ENCODE measurements around the gene KDM6B.
"Not testable (repeated sequence)": the region's sequence is repeated elsewhere in the genome, so short reads cannot be mapped to it uniquely, and the experiment has no call there.

The KDM6B gene

GRCh38 chr17:7853691-7854038 is 19.6 kb downstream of the KDM6B start:
- no peak for DNase-seq

DNA sequence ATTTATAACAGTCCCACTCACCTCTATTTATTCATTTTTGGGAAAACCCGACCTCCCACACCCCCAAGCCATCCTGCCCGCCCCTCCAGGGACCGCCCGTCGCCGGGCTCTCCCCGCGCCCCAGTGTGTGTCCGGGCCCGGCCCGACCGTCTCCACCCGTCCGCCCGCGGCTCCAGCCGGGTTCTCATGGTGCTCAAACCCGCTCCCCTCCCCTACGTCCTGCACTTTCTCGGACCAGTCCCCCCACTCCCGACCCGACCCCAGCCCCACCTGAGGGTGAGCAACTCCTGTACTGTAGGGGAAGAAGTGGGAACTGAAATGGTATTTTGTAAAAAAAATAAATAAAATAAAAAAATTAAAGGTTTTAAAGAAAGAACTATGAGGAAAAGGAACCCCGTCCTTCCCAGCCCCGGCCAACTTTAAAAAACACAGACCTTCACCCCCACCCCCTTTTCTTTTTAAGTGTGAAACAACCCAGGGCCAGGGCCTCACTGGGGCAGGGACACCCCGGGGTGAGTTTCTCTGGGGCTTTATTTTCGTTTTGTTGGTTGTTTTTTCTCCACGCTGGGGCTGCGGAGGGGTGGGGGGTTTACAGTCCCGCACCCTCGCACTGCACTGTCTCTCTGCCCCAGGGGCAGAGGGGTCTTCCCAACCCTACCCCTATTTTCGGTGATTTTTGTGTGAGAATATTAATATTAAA is 20.2 kb downstream of the KDM6B start:
- DNase-seq = no peak

DNA sequence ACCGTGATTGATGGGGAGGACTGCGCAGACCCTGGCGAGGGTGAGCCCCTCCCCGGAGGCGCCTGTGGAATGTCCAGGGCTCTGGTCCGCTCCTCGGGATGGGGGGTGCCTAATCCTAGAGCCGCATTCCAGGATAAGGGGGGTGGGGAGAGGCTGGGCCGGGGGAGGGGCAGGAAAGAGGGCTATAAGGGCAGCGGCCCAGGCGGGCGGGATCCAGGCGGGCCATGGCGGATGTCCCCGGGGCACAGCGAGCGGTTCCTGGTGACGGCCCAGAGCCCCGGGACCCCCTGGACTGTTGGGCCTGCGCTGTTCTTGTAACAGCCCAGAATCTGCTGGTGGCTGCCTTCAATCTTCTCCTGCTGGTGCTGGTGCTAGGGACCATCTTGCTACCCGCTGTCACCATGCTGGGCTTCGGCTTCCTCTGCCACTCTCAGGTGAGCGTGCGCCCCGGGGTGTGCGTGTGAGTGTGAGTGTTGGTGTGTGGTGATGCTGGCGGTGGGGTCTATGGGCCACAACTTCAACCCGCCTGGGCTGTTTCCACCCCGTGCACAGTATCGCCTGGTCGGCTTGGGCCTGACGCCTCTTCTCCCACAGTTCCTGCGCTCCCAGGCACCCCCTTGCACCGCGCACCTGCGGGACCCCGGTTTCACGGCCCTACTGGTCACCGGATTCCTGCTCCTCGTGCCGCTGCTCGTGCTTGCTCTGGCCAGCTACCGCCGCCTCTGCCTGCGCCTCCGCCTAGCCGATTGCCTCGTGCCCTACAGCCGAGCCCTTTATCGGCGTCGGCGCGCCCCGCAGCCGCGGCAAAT is 21.0 kb downstream of the KDM6B start, which contains the start of gene TMEM88:
TMEM88 (plus strand) TSS at position 216 of the 809 bp plus-strand sequence; CDS start at position 225, 9 bp downstream.
- no peak for DNase-seq

DNA sequence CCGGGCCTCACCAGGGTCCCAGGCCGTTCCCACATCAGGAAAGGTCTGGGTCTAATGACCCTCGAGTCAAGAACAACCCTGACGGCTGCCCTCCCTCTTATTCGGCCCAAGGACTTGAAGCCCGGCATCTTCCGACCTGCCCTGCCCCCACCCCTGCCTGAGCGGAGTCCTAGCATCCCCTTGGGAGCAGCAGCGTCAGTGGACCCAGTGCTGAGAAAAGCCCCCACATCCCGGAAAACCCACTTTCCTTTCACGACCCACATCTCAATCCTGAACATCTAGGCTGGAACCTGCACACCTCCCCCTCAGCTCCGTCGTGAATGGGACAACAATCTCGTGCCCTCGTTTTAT is 21.6 kb downstream of the KDM6B start:
- DNase-seq = no peak

GRCh38 chr17:7856011-7856810 is 22.2 kb downstream of the KDM6B start:
- no peak for DNase-seq

GRCh38 chr17:7856811-7857712 is 23.0 kb downstream of the KDM6B start, which contains the start of gene NAA38:
Gene NAA38 (minus strand): TSS chr17:7857559. CDS start chr17:7857463, 96 bp downstream.
- DNase-seq = peak; percentile 91

DNA sequence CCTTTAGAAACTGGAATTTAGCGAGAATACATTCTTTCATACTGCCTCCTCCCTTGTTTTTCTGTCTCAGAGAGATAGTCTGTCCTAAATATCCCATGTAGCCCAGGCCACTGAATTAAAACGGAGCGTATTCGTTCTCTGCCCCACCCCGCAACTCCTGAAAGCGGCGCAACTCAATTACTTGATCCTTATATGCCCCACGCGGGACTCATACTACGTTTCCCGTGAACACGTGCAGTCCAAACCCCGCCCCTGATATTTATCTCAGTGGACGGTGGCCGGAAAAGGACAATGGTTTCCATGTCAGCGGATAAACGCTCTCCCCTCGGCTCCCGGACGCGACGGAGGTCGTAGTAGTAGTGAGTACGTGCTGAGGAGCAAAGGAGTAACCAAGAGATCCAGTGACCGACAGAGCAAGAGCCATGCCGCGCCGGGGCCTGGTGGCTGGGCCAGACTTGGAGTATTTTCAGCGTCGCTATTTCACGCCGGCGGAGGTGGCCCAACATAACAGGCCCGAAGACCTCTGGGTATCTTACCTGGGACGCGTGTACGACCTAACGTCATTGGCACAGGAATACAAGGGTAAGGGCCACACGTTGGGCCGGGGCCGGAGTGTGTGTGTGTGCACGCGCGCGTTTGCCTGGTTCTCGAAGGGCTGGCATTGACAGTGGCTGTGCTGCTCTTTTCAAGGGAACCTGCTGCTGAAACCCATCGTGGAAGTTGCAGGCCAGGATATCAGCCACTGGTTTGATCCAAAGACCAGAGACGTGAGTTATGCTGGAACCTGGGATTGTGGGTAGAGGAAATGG is 23.9 kb downstream of the KDM6B start, which contains the start of gene CYB5D1:
CYB5D1 (plus strand) TSS at position 291 of the 809 bp plus-strand sequence; CDS start at position 423, 132 bp downstream.
- peak; percentile 88 for DNase-seq

DNA sequence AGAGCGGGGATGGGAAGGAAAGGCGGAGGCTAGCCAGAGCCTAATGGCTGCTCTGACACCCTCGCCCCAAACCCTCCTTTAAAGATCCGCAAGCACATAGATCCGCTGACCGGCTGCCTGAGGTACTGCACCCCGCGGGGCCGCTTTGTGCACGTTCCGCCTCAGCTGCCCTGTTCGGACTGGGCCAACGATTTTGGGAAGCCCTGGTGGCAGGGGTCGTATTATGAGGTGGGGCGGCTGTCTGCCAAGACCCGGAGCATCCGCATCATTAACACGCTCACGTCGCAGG is 24.4 kb downstream of the KDM6B start:
- DNase-seq = no peak

- DNase-seq = no peak
Observed at GRCh38 chr17:7859028-7859427, 25.0 kb downstream of the KDM6B start.

GRCh38 chr17:7862692-7863437 is 28.8 kb downstream of the KDM6B start:
- DNase-seq = no peak

DNA sequence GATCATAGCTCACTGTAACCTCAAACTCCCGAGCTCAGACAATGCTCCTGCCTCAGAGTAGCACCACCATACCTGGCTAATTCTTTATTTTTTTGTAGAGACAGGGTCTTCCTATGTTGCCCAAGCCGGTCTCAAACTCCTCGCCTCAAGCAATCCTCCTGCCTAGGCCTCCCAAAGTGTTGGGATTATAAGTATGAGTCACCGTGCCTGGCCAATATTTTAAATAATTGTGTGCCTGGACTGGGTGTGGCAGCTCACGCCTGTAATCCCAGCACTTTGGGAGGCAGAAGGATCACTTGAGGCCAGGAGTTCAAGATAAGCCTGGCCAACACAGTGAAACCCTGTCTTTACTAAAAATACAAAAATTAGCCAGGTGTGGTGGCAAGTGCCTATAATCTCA is 30.4 kb downstream of the KDM6B start:
- not testable (repeated sequence) for DNase-seq

DNA sequence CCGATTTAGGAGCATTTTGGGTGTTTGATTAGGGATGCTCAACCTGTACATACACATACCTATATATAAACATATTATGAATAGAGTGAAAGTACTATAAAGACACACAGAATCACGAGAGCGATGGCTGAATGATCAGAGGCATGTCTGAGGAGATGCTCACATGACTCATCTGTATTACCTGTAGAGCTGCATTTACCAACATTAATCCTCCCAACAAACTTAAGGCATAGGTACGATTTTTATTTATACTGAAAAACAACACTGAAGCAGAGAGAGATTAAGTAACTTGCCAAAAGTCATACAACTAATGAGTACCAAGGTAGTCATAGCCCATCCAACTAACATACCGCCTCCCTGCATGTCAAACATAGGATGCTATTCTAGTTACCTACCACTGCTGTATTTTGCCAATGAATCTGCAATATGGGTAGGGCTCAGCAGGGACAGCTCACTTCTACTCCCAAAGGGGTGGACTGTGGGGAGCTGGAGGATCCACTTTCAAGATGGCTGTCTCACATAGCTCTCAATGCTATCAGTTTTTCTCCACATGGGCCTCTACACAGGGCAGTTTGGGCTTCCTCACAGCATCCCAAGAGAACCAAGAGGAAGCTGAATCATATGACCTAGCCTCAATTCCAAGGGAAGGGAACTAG is 31.1 kb downstream of the KDM6B start:
- no peak for DNase-seq

- no peak for DNase-seq
Observed at GRCh38 chr17:7867881-7868329, 33.9 kb downstream of the KDM6B start.

DNA sequence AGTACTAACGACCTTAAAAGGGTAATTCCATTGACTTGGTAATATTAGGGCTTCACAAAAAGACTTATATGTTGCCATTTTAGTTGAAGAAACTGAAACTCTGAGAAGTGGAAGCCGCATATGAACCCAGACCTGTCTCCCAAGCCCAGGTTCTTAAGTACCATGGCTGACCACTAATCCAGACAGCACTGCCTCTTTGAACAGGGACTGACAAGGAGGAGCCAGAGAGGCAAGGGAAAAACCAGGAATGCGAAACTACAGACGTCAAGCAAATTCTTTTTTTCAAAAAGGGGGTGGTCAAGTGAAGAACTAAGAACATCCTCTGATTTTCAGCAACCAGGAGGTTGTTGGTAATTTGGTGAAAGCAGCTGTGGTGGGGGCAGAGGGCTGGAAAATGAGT is 39.0 kb downstream of the KDM6B start:
- DNase-seq = no peak

DNA sequence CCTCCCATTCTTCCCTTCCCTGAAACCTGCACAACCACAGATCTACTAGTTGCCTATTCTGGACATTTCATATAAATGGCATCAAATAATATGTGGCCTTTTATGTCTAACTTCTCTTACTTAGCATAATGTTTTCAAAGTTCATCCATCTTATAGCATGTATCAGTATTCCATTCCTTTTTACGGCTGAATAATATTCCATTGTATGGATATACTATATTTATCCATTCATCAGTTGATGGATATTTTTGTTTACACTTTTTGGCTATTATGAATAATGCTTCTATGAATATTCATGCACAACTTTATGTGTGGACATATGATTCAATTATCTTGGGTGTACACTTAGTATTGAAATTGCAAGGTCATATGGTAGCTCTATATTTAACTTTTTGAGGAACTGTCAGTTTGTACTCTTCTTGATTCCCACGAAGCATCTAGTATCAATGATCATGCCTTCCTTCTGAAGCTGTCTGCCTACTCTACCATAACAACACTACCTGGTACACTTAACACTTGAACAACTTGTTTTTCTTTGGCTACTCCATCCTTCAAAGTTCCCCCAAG is 41.9 kb downstream of the KDM6B start:
- DNase-seq = no peak

DNA sequence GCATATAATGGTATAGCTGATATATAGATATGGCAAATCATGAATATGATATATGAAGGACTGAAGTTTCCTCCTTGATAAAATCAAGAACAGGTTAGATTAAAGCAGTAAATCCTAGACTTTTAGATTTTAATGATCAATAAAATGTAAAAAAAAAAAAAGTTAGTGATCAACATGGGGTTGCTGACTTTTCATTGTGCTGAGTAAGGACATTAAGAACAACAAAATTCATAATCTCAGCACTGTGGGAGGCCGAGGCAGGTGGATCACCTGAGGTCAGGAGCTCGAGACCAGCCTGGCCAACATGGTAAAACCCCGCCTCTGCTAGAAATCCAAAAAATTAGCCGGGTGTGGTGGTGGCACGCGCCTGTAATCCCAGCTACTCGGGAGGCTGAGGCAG is 44.2 kb downstream of the KDM6B start:
- DNase-seq = no peak

GRCh38 chr17:7880076-7880868 is 46.3 kb downstream of the KDM6B start:
- DNase-seq = no peak

GRCh38 chr17:7881276-7882054 is 47.4 kb downstream of the KDM6B start:
- DNase-seq = no peak

Measured in COR-L47 (cell line).